Calu3 (cell line): Measurements from ENCODE around the gene NOM1. TPM values are rescaled to one million over a fixed set of nuclear protein-coding genes. Genes with fewer than 3 reads are reported as not detected.
"Not testable (repeated sequence)": the region's sequence is repeated elsewhere in the genome, so short reads cannot be mapped to it uniquely, and the experiment has no call there.

Experiments
- BruUV-seq: library from RNA; stranded (reverse); fragments of 400-500 nt; replicated peaks from 2 replicates; lab custom pipeline; 2021; lab: Mats Ljungman, UMichigan
- CTCF ChIA-PET: fragments of 300-600 bp; sonication (Branson Sonifier 250); formaldehyde crosslinking; loops from one replicate; lab custom pipeline; 2022; ENCODE audit warnings: antibody characterized with exemption; lab: Charles Lee
- DNase-seq: peaks from one replicate; pipeline ENCODE4 v3.0.0; 2022
- H3K27ac Mint-ChIP-seq: one replicate; pipeline ENCODE4 v1.8.0; 2022; ENCODE audit warnings: mixed read lengths; ENCODE audit not compliant: unreplicated experiment
- H3K27me3 Mint-ChIP-seq: one replicate; pipeline ENCODE4 v1.8.0; 2022; ENCODE audit warnings: mixed read lengths; ENCODE audit not compliant: unreplicated experiment
- H3K36me3 Mint-ChIP-seq: one replicate; pipeline ENCODE4 v1.8.0; 2022; ENCODE audit warnings: mild to moderate bottlenecking, moderate library complexity, mixed read lengths; ENCODE audit not compliant: insufficient read depth, unreplicated experiment
- H3K4me1 Mint-ChIP-seq: one replicate; pipeline ENCODE4 v1.8.0; 2022; ENCODE audit warnings: mild to moderate bottlenecking, low read depth, mixed read lengths; ENCODE audit not compliant: unreplicated experiment
- H3K4me3 Mint-ChIP-seq: one replicate; pipeline ENCODE4 v1.8.0; 2022; ENCODE audit warnings: mild to moderate bottlenecking, low read depth, moderate library complexity, mixed read lengths; ENCODE audit not compliant: unreplicated experiment
- H3K9me3 Mint-ChIP-seq: one replicate; pipeline ENCODE4 v1.8.0; 2022; ENCODE audit warnings: low read depth, mixed read lengths; ENCODE audit not compliant: unreplicated experiment
- intact Hi-C: fragments of 100-400 bp; cut with micrococcal nuclease; formaldehyde crosslinking; loops from one replicate; pipeline ENCODE4 v1.10.0; 2022; ENCODE audit not compliant: unreplicated experiment
- total RNA-seq: library from RNA; stranded (reverse); gene quantifications from 2 replicates; pipeline ENCODE4 v1.2.3, GENCODE V29; 2022
- TF ChIP-seq, protein P1 (sequence below): fragments of 200-600 bp; IDR thresholded peaks from one replicate; pipeline ENCODE4 v1.8.0; 2022; ENCODE audit warnings: antibody characterized with exemption; ENCODE audit not compliant: unreplicated experiment

The NOM1 gene
- total RNA-seq, 1 experiment from 2014 or later, result 35.1 TPM

DNA sequence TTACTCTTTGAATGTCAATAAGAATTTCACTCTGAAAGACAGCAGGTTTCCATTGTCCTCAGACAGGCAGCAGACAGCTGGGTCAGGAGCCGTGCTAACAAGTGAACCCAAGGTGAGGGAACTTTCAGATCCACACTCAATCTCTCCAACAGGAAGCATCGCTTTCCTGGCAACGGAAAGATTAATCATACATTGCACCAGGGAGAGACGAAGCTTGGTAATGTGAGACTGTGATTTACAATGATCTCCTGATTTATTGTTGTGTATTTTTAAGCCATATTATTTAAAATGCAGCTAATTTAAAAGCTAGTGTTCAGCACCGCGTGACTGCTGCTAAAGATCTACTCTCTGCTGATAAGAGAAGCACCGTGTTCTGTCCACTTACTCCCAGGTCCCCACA is 17.5 kb upstream of the NOM1 start:
- no TSS peak for BruUV-seq
- no peak for DNase-seq
- Mint-ChIP-seq H3K27ac (no peak overlapping the region), H3K27me3 (peaks cover 19% of the 10 kb centered on the region), H3K36me3 (no peaks in the 10 kb centered on the region), H3K4me3 (no peak overlapping the region), H3K9me3 (no peaks in the 10 kb centered on the region), H3K4me1 (peaks cover 20% of the 10 kb centered on the region)
- TF ChIP-seq, protein P1, sequence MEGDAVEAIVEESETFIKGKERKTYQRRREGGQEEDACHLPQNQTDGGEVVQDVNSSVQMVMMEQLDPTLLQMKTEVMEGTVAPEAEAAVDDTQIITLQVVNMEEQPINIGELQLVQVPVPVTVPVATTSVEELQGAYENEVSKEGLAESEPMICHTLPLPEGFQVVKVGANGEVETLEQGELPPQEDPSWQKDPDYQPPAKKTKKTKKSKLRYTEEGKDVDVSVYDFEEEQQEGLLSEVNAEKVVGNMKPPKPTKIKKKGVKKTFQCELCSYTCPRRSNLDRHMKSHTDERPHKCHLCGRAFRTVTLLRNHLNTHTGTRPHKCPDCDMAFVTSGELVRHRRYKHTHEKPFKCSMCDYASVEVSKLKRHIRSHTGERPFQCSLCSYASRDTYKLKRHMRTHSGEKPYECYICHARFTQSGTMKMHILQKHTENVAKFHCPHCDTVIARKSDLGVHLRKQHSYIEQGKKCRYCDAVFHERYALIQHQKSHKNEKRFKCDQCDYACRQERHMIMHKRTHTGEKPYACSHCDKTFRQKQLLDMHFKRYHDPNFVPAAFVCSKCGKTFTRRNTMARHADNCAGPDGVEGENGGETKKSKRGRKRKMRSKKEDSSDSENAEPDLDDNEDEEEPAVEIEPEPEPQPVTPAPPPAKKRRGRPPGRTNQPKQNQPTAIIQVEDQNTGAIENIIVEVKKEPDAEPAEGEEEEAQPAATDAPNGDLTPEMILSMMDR, result no peak
- CTCF ChIA-PET, result no interaction called here
- intact Hi-C loops, result no loop called here

DNA sequence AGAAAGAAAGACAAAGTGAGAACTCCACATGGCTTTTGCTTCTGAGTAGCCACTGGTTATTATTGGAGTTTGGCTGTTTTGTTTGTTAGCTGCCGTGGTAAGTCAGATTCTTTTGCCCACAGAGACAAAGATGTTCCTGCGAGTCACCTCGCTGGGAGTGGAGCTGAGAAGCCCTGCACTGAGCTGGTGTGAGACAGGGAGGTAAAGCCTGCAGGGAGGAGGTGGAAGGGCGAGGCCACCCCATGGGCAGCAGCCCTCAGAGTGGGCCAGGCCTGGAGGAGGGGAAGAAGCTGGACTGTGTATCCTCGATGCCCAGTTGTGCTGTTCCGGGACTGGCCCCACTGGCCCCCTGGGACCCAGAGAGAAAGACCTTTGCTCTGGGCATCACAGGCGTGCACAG is 14.3 kb upstream of the NOM1 start:
- Mint-ChIP-seq H3K4me1 (peaks cover 12% of the 10 kb centered on the region), H3K9me3 (no peaks in the 10 kb centered on the region), H3K27ac (no peak overlapping the region), H3K36me3 (no peaks in the 10 kb centered on the region), H3K4me3 (no peak overlapping the region), H3K27me3 (peaks cover 3% of the 10 kb centered on the region)
- intact Hi-C loops, result no loop called here
- TF ChIP-seq, protein P1, result no peak
- CTCF ChIA-PET, result interaction anchor here (0.6 kb wide), 1 partner anchor 175 kb away, joined by 6 read pairs; no protein-coding TSS in a partner anchor
- no peak for DNase-seq
- no TSS peak for BruUV-seq

DNA sequence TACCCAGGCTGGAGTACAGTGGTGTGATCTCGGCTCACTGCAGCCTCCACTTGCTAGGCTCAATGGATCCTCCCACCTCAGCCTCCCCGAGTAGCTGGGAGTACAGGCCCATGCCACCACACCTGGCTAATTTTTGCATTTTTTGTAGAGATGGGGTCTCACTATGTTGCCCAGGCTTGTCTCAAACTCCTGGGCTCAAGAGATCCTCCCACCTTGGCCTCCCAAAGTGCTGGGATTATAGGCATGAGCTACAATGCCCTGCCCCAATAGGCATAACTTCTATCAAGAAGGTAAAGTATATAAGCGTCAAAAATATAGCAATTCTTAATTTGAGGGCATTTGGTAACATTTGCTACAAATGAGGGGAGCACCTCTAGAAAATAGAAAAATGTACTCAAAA is 12.7 kb upstream of the NOM1 start:
- H3K4me1 Mint-ChIP-seq, H3K4me3 Mint-ChIP-seq, intact Hi-C loops, H3K27ac Mint-ChIP-seq, H3K27me3 Mint-ChIP-seq, DNase-seq, BruUV-seq, CTCF ChIA-PET, H3K9me3 Mint-ChIP-seq: not testable (repeated sequence)
- peaks cover 11% of the 10 kb centered on the region for H3K36me3 Mint-ChIP-seq

GRCh38 chr7:156940421-156941122 is 8.9 kb upstream of the NOM1 start:
- H3K27me3 Mint-ChIP-seq, result peaks cover 18% of the 10 kb centered on the region
- no peak for DNase-seq

More at GRCh38 chr7:156940421-156941122, 8.9 kb upstream of the NOM1 start:
- CTCF ChIA-PET, result no interaction called here
- intact Hi-C loops, result no loop called here
- Mint-ChIP-seq H3K9me3 (peaks cover 5% of the 10 kb centered on the region), H3K27ac (no peak overlapping the region), H3K4me3 (peak overlapping the region; percentile 51), H3K36me3 (peaks cover 23% of the 10 kb centered on the region), H3K4me1 (peaks cover 19% of the 10 kb centered on the region)
- no TSS peak for BruUV-seq
- TF ChIP-seq, protein P1, result no peak
